GM19463 (cell line): ENCODE results near the gene NF1.
"Not testable (repeated sequence)": the region's sequence is repeated elsewhere in the genome, so short reads cannot be mapped to it uniquely, and the experiment has no call there.

Source experiments
- ATAC-seq: cut with Tn5 transposase; IDR thresholded peaks from one replicate; pipeline ENCODE4 v1.9.1; 2021; ENCODE audit warnings: mild to moderate bottlenecking, moderate library complexity; ENCODE audit not compliant: unreplicated experiment

NF1 gene

GRCh38 chr17:31085563-31085962, 9.2 kb upstream of the NF1 start:
- ATAC-seq: no peak

- no peak for ATAC-seq
These were observed 5.3 kb upstream of the NF1 start for GRCh38 chr17:31089471-31089870.

DNA sequence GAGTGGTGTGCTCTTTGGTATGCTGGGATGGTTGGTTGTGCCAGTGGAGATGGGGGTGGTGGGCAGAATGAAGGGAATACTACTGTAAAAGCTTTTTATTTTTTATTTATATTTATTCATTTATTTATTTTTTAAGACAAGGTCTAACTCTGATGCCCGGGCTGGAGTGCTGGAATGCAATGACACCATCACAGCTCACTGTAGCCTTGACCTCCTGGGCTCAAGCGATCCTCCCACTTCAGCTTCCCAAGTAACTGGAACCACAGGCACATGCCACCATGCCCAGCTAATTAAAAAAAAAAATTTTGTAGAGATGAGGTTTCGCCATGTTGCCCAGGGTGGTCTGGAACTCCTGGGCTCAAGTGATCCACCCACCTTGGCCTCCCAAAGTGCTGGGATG, 4.1 kb upstream of the NF1 start:
- ATAC-seq: not testable (repeated sequence)

- no peak for ATAC-seq
These were observed 2.2 kb upstream of the NF1 start for GRCh38 chr17:31092475-31093064.

DNA sequence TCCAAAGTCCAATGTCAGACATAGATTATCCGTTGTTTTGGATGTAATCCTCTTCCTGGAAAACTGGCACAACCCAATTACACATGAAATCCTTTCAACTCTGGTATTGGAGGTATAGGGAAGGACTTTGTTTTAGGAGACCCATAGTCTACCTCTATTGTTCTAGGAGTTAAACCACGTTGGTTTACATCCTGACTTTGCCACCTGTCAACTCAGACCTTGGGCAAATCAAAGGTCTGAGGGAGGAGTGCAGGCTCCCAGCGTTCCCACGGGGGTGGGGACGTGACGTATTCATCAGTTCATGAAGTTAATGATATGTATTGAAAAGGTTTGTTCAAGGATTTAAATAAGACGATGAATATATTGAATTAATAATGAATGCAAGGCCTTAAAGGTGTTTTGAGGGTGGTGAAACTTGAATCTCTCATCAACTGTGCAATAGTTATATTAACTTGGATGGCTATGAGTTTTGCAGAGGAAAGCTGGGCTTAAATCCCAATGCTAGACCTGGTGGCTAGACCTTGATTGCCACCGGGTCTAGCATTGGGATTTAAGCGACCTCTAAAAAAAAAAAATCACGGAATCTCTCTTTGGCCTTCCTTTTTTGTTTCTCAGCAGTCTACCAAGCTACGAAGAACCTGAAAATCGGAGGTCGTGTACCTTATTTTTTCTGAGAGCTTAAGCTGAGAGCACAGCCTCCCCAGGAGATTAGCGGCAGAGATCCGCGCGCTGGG, 744 bp upstream of the NF1 start:
- ATAC-seq: peak; percentile 22

DNA sequence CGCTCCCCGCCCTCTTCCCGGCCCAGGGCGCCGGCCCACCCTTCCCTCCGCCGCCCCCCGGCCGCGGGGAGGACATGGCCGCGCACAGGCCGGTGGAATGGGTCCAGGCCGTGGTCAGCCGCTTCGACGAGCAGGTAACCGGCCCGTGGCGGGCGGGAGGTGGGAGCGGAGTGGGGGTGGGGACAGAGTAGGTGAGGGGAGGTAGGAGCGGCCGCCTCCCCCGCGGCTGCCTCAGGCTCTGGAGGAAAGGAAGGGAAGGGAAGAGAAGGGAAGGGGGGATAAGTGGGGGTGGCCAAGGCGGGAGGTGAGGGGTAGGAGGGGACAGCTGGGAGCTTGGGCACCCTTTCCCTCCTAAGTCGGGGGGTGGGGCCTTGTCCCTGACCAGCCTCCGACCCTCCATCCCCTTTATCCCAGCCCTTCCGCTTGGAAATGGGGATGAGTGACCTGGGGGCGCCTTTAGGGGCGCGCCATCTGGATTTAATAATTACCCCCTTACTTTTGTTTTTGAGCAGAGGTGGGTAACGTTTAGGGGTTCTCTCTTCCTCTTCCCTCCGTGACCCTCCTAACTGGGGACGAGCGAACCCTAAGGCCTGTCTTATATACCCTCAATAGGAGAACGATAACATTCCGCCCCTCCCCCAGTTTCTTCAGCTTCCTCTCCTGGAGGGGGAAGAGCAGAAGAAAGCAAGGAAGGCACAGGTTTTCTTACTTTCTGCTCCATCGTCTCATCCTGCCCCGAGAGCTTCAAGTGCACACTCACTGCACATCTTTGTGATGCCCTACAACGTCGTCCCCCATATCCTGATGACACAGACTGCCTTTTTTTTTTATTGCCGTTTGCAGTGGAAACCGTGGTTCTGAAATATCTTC, 694 bp downstream of the NF1 start:
- peak; percentile 11 for ATAC-seq

GRCh38 chr17:31096106-31096436, 1.3 kb downstream of the NF1 start:
- no peak for ATAC-seq

- no peak for ATAC-seq
These were observed 4.2 kb downstream of the NF1 start for GRCh38 chr17:31099016-31099415.

DNA sequence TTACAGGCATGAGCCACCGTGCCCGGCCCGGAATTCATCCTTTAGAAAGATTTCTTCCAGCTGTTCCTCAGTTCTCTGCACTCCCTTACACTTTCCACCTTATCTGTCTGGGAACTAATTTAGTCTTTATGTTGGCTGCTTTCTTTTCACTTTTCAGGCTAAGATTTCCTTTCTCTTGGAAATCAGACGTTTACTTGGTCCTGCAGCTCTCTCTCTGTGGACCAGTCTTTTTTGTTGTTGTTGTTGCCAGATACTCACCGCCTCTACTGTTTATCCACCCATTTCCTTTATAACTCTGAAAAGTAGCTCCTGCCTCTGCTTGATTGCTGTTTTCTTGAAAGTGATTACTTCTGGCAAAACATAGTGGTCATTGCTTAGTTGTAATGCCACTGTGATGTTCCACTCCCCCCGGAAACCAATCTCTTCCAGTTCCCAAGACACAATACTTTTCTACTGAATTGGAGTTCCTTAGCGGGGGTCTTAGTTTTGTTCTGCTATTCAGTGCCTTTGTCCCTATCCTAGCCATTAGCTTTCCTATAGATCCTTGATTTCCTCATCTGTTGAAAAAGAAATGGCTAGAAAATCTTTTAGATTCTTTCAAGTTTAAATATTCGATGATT, 6.2 kb downstream of the NF1 start:
- ATAC-seq: no peak

- ATAC-seq: no peak
These were observed 7.2 kb downstream of the NF1 start for GRCh38 chr17:31101943-31102342.

GRCh38 chr17:31105991-31106390, 11.2 kb downstream of the NF1 start:
- no peak for ATAC-seq

DNA sequence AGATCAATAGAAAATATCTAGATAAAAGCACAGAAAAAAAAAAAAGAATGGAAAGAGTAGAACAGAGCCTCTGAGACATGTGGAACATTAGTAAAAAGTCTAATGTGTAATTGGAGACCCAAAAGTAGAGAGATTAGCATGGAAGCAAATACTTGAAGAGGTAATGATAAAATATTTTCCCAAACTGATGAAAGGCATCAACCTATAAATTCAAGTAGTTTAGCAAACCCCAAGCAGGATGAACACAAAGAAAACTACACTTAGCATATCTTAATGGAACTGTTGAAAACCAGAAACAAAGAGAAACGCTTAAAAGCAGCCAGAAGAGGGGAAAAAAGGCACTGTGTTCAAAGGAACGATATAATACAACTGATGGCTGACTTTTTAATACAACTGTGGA, 16.4 kb downstream of the NF1 start:
- ATAC-seq: no peak

DNA sequence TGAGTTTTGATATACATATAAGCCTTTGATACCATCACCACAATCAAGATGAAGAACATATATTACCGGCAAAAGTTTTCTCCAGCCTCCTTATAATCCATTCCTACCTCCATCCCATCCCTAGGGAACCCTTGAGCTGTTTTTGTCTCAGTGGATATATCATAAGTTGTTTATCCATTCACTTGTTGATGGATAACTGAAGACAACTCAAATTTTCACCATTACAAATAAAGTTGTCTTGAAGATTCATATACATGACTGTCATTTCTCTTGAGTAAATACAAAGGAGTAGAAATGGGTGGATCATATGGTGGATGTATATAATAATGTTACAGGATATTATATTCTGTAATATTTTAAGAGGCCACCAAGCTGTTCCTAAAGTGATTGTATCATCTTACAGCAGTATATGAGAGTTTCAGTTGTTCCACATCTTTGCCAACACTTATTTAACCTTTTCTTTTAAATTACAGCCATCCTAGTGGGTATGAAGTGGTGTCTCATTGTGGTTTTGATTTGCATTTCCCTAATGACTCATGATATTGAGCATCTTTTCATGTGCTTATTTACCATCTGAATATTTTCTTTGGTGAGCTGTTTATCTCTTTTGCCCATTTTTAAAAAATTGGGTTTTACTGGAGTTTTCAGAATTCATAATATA, 17.4 kb downstream of the NF1 start:
- ATAC-seq: no peak

DNA sequence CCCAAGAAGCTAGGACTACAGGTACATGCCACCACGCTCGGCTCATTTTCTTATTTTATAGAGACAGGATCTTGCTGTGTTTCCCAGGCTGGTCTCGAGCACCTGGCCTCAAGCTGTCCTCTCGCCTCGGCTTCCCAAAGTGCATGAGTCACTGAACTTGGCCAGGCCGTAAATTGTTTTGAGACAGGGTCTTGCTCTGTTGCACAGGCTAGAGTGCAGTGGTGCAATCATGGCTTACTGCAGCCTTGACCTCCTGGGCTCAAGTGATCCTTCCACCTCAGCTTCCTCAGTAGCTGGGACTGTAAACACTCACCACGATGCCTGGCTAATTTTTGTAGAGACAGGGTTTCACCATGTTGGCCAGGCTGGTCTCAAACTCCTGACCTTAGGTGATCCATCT, 18.6 kb downstream of the NF1 start:
- not testable (repeated sequence) for ATAC-seq

GRCh38 chr17:31113939-31114338, 19.2 kb downstream of the NF1 start:
- ATAC-seq: no peak

DNA sequence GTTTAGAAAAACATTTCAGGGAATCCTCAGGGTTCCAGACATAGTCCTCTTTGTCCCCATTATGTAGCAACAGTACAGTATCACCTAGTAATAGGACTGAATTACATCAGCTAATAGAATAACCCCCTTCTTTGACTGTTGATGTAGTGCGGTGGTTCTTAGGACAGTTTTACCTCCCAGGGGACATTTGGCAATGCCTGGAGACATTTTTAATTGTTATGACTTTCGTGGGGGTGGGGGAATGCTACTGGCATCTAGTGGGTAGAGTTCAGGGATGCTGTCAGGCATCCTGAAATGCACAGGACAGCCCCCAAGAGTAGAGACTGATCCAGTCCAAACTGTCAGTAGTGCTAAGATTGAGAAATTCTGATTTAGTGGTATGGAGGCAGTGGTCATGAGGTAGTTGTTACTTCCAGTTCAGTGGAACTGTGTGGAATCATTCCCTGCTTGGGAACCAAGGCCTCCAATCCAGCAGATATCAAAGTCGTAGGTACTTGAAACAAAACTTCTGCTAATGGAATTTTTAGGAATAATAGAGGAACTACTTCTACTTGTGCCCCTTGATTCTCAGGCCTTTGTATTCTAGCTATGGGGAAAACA, 20.3 kb downstream of the NF1 start:
- no peak for ATAC-seq

DNA sequence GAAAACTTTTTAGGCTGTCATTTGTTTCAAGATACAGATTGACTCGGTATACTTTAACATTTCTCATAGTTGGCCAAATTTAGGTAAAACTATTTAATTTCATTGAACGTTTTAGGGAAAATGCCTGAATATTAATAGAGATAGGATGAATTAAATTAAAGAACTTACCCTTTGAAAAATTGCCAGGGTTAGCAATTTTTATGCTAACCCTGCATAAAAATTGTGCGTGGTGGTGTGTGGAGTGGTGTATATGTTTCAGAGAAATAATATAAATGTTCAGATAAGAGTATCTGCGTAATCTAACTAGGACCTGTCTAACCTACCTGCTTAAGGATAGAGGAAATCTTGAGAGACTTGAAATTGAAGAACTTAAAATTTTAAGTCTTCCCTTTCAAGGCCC, 21.4 kb downstream of the NF1 start:
- ATAC-seq: no peak

GRCh38 chr17:31122746-31123145, 28.0 kb downstream of the NF1 start:
- no peak for ATAC-seq

DNA sequence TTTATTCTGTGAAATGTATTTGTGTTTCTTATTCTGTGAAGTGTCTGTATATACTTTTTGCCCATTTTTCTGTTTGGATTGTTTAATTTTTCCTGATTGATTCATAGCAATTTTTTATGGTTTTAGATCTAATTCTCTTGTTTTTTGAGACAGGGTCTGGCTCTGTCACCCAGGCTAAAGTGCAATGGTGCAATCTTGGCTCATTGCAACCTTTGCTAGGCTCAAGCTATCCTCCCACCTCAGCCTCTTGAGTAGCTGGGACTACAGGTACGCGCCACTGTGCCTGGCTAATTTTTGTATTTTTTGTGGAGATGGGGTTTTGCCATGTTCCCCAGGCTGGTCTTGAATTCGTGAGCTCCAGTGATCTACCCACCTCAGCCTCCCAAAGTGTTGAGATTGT, 31.5 kb downstream of the NF1 start:
- ATAC-seq: no peak

DNA sequence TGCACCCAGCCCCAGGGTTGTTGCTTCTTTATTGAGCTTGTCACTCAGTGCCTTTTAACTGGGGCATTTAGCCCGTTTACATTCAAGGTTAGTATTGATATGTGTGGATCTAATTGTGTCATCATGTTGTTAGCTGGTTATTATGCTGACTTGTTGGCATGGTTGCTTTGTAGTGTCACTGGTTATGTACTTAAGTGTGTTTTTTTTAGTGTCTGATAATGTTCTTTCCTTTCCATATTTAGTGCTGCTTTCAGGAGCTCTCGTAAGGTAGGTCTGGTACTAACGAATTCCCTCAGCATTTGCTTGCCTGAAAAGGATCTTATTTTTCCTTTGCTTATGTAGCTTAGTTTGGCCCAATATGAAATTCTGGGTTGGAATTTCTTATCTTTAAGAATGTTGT, 33.5 kb downstream of the NF1 start:
- no peak for ATAC-seq
